Measurements from ENCODE around the gene CR2. TPM values are rescaled to one million over a fixed set of nuclear protein-coding genes. Genes with fewer than 3 reads are reported as not detected.
"Not testable (repeated sequence)": the region's sequence is repeated elsewhere in the genome, so short reads cannot be mapped to it uniquely, and the experiment has no call there.

CR2 gene
- total RNA-seq, 1 donor from 2014 or later = 0.15 TPM

GRCh38 chr1:207494171-207494570 is 40.0 kb downstream of the CR2 start:
- H4K20me1 ChIP-seq (ENCODE audit: low read depth) = no peaks in the 10 kb centered on the region
- no peaks in the 10 kb centered on the region for H3K36me3 Mint-ChIP-seq
- H3K27me3 ChIP-seq = peaks cover 61% of the 10 kb centered on the region
- peaks cover 21% of the 10 kb centered on the region for H3K27me3 Mint-ChIP-seq (ENCODE audit: insufficient read depth, low read depth)
- no peak overlapping the region for H3K4me3 Mint-ChIP-seq
- no peak for DNase-seq (ENCODE audit: low spot score)
- H3K9me3 Mint-ChIP-seq = no peaks in the 10 kb centered on the region
- TF ChIP-seq EZH2 (IDR thresholded peaks at IDR 0.05) (no peak), EZH2phosphoT487 (IDR thresholded peaks at IDR 0.05) (no peak), CTCF (IDR thresholded peaks at IDR 0.05) (no peak)
- no peaks in the 10 kb centered on the region for H3K36me3 ChIP-seq
- H3K4me3 ChIP-seq = no peak overlapping the region
- no peak overlapping the region for H2AFZ ChIP-seq (replicated peaks)
- no peak overlapping the region for H3K4me2 ChIP-seq
- H3K9me3 ChIP-seq (ENCODE audit: low read depth) = no peaks in the 10 kb centered on the region
- no peak overlapping the region for H3K9ac ChIP-seq
- H3K79me2 ChIP-seq (ENCODE audit: low read depth) = no peaks in the 10 kb centered on the region
- no peaks in the 10 kb centered on the region for H3K4me1 ChIP-seq
- no peaks in the 10 kb centered on the region for H3F3A ChIP-seq (ENCODE audit: low read depth)
- no peak overlapping the region for H3K27ac Mint-ChIP-seq
- H3K27ac ChIP-seq = no peak overlapping the region
- peaks cover 8% of the 10 kb centered on the region for H3K4me1 Mint-ChIP-seq

GRCh38 chr1:207495281-207495680 is 41.2 kb downstream of the CR2 start:
- not testable (repeated sequence) for H3K9me3 ChIP-seq (ENCODE audit: low read depth); H3K79me2 ChIP-seq (ENCODE audit: low read depth); H3K27ac ChIP-seq; H3K9ac ChIP-seq; H3K36me3 Mint-ChIP-seq; H3K4me1 Mint-ChIP-seq; H2AFZ ChIP-seq (replicated peaks); H3K27ac Mint-ChIP-seq; H3K4me1 ChIP-seq; H4K20me1 ChIP-seq (ENCODE audit: low read depth); DNase-seq (ENCODE audit: low spot score); H3K9me3 Mint-ChIP-seq; H3K36me3 ChIP-seq; H3F3A ChIP-seq (ENCODE audit: low read depth)
- Mint-ChIP-seq H3K27me3 (ENCODE audit: insufficient read depth, low read depth) (peaks cover 21% of the 10 kb centered on the region), H3K4me3 (peak overlapping the region; percentile 85)
- H3K4me3 ChIP-seq = peak overlapping the region; percentile 70
- H3K27me3 ChIP-seq = peaks cover 69% of the 10 kb centered on the region
- H3K4me2 ChIP-seq = peak overlapping the region; percentile 97
- TF ChIP-seq CTCF (IDR thresholded peaks at IDR 0.05) = peak; percentile 7

- Histone ChIP-seq H3K4me2 (peak within 1 kb of the TSS; percentile 97), H3F3A (ENCODE audit: low read depth) (no peaks in the 10 kb centered on the region), H3K36me3 (no peaks in the 10 kb centered on the region), H3K9me3 (ENCODE audit: low read depth) (no peaks in the 10 kb centered on the region), H3K27me3 (peaks cover 77% of the 10 kb centered on the region), H3K4me1 (no peaks in the 10 kb centered on the region), H3K9ac (no peak within 1 kb of the TSS), H3K4me3 (peak within 1 kb of the TSS; percentile 70), H3K79me2 (ENCODE audit: low read depth) (no peaks in the 10 kb centered on the region), H3K27ac (no peak within 1 kb of the TSS), H2AFZ (replicated peaks) (peak within 1 kb of the TSS; percentile 87), H4K20me1 (ENCODE audit: low read depth) (no peaks in the 10 kb centered on the region)
- Mint-ChIP-seq H3K36me3 (no peaks in the 10 kb centered on the region), H3K27ac (no peak within 1 kb of the TSS), H3K27me3 (ENCODE audit: insufficient read depth, low read depth) (peaks cover 21% of the 10 kb centered on the region), H3K4me1 (peaks cover 8% of the 10 kb centered on the region), H3K4me3 (peak within 1 kb of the TSS; percentile 85), H3K9me3 (no peaks in the 10 kb centered on the region)
- TF ChIP-seq EZH2 (IDR thresholded peaks at IDR 0.05) = peak; percentile 67
- peak; percentile 53 for TF ChIP-seq EZH2phosphoT487 (IDR thresholded peaks at IDR 0.05)
- no peak for TF ChIP-seq CTCF (IDR thresholded peaks at IDR 0.05)
- DNase-seq (ENCODE audit: low spot score) = peak; percentile 65
Measured at GRCh38 chr1:207495801-207496792, 42.0 kb downstream of the CR2 start, which contains the start of gene CR1. Gene CR1 (plus strand): TSS chr1:207496157. CDS start chr1:207496268, 111 bp downstream.
